Ovary (tissue), 3 donors: ENCODE measurements around the gene ABCA13.

Experiments
- POLR2A ChIP-seq: fragments of 450-650 bp; IDR thresholded peaks from one replicate; pipeline ENCODE4 v1.6.1; 2017; ENCODE audit warnings: antibody characterized with exemption, mild to moderate bottlenecking, moderate library complexity
- TF ChIP-seq, protein P1 (sequence below), 3 donors: fragments of 450-650 bp in 2 of 3; fragments of 200-600 bp in 1 of 3; IDR thresholded peaks; one replicate each; pipeline versions ENCODE4 v1.5.1 to v1.8.0; 2016 to 2022; ENCODE audit warnings: antibody characterized with exemption in 3 of 3, mild to moderate bottlenecking in 1 of 3
- donor health status: DM: no; HTN: no; CAD: no.

- no peak for TF ChIP-seq POLR2A
- TF ChIP-seq, protein P1, sequence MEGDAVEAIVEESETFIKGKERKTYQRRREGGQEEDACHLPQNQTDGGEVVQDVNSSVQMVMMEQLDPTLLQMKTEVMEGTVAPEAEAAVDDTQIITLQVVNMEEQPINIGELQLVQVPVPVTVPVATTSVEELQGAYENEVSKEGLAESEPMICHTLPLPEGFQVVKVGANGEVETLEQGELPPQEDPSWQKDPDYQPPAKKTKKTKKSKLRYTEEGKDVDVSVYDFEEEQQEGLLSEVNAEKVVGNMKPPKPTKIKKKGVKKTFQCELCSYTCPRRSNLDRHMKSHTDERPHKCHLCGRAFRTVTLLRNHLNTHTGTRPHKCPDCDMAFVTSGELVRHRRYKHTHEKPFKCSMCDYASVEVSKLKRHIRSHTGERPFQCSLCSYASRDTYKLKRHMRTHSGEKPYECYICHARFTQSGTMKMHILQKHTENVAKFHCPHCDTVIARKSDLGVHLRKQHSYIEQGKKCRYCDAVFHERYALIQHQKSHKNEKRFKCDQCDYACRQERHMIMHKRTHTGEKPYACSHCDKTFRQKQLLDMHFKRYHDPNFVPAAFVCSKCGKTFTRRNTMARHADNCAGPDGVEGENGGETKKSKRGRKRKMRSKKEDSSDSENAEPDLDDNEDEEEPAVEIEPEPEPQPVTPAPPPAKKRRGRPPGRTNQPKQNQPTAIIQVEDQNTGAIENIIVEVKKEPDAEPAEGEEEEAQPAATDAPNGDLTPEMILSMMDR (IDR thresholded peaks at IDR 0.05): no peak
Observed at GRCh38 chr7:48637382-48637781, 466.1 kb downstream of the ABCA13 start.
